HG03439 (cell line): Measurements from ENCODE around the gene NPR1.
"Not testable (repeated sequence)": the region's sequence is repeated elsewhere in the genome, so short reads cannot be mapped to it uniquely, and the experiment has no call there.

Source experiments
- ATAC-seq: cut with Tn5 transposase; IDR thresholded peaks from one replicate; pipeline ENCODE4 v1.9.1; 2021; ENCODE audit warnings: mild to moderate bottlenecking, moderate library complexity; ENCODE audit not compliant: unreplicated experiment

The NPR1 gene

GRCh38 chr1:153649137-153649862 is 29.2 kb upstream of the NPR1 start:
- ATAC-seq = no peak

GRCh38 chr1:153649863-153650235 is 28.6 kb upstream of the NPR1 start:
- no peak for ATAC-seq

GRCh38 chr1:153651771-153652170 is 26.7 kb upstream of the NPR1 start:
- ATAC-seq = no peak

- no peak for ATAC-seq
Measured at GRCh38 chr1:153652805-153653500, 25.5 kb upstream of the NPR1 start.

GRCh38 chr1:153655333-153655732 is 23.2 kb upstream of the NPR1 start:
- no peak for ATAC-seq

- ATAC-seq = peak; percentile 86
Measured at GRCh38 chr1:153658400-153659174, 19.9 kb upstream of the NPR1 start, which contains the start of gene SNAPIN. TSS of gene SNAPIN (plus strand) at chr1:153658703. CDS start at chr1:153658744, 41 bp downstream.

- ATAC-seq = no peak
Measured at GRCh38 chr1:153659175-153659534, 19.3 kb upstream of the NPR1 start.

GRCh38 chr1:153659656-153660055 is 18.8 kb upstream of the NPR1 start:
- ATAC-seq = no peak

- ATAC-seq = no peak
Measured at GRCh38 chr1:153661111-153661708, 17.3 kb upstream of the NPR1 start.

GRCh38 chr1:153662269-153662668 is 16.2 kb upstream of the NPR1 start:
- ATAC-seq = no peak

- no peak for ATAC-seq
Measured at GRCh38 chr1:153663211-153663610, 15.3 kb upstream of the NPR1 start.

GRCh38 chr1:153667439-153667838 is 11.0 kb upstream of the NPR1 start:
- ATAC-seq = no peak

GRCh38 chr1:153668672-153669071 is 9.8 kb upstream of the NPR1 start:
- not testable (repeated sequence) for ATAC-seq

- no peak for ATAC-seq
Measured at GRCh38 chr1:153669606-153670005, 8.9 kb upstream of the NPR1 start.

GRCh38 chr1:153670257-153670858 is 8.1 kb upstream of the NPR1 start:
- peak; percentile 2 for ATAC-seq

GRCh38 chr1:153670859-153671627 is 7.4 kb upstream of the NPR1 start, which contains the start of gene ILF2:
TSS of gene ILF2 (minus strand) at chr1:153670993. CDS start at chr1:153670922, 71 bp downstream.
- peak; percentile 91 for ATAC-seq

GRCh38 chr1:153671628-153672353 is 6.7 kb upstream of the NPR1 start:
- peak; percentile 3 for ATAC-seq

- ATAC-seq = no peak
Measured at GRCh38 chr1:153673511-153673910, 5.0 kb upstream of the NPR1 start.
